ENCODE measurements around the gene ENTPD3.

ENTPD3 gene

GRCh38 chr3:40387001-40387894 lies at the start of gene ENTPD3:
Gene ENTPD3 (plus strand): TSS chr3:40387184. CDS start chr3:40388058, 874 bp downstream.
- DNase-seq: peak; percentile 6 to 32

GRCh38 chr3:40339871-40340270 lies 47.1 kb upstream of the ENTPD3 start:
- DNase-seq: no peak

GRCh38 chr3:40340541-40341170 lies 46.3 kb upstream of the ENTPD3 start:
- DNase-seq: no peak

GRCh38 chr3:40341671-40342070 lies 45.3 kb upstream of the ENTPD3 start:
- no peak for DNase-seq

GRCh38 chr3:40350529-40350928 lies 36.5 kb upstream of the ENTPD3 start:
- no peak for DNase-seq

GRCh38 chr3:40355410-40355809 lies 31.6 kb upstream of the ENTPD3 start:
- no peak for DNase-seq

GRCh38 chr3:40358454-40358853 lies 28.5 kb upstream of the ENTPD3 start:
- DNase-seq: no peak

GRCh38 chr3:40363674-40364073 lies 23.3 kb upstream of the ENTPD3 start:
- DNase-seq: no peak

GRCh38 chr3:40366203-40367162 lies 20.5 kb upstream of the ENTPD3 start:
- no peak for DNase-seq

- no peak for DNase-seq
Observed at GRCh38 chr3:40369716-40370115, 17.3 kb upstream of the ENTPD3 start.

GRCh38 chr3:40377822-40378221 lies 9.2 kb upstream of the ENTPD3 start:
- no peak for DNase-seq

GRCh38 chr3:40379674-40380306 lies 7.2 kb upstream of the ENTPD3 start:
- DNase-seq: no peak

GRCh38 chr3:40381904-40382616 lies 4.9 kb upstream of the ENTPD3 start:
- no peak for DNase-seq

GRCh38 chr3:40382617-40382979 lies 4.4 kb upstream of the ENTPD3 start:
- DNase-seq: no peak

GRCh38 chr3:40386213-40386612 lies 771 bp upstream of the ENTPD3 start:
- no peak for DNase-seq

- no peak for DNase-seq
Observed at GRCh38 chr3:40387895-40388254, 891 bp downstream of the ENTPD3 start.

GRCh38 chr3:40396406-40396805 lies 9.4 kb downstream of the ENTPD3 start:
- no peak for DNase-seq

GRCh38 chr3:40397129-40397528 lies 10.1 kb downstream of the ENTPD3 start:
- no peak for DNase-seq

- DNase-seq: no peak
Observed at GRCh38 chr3:40397912-40398311, 10.9 kb downstream of the ENTPD3 start.

GRCh38 chr3:40398346-40398745 lies 11.4 kb downstream of the ENTPD3 start:
- DNase-seq: no peak

- no peak for DNase-seq
Observed at GRCh38 chr3:40404591-40405198, 17.7 kb downstream of the ENTPD3 start.

- no peak for DNase-seq
Observed at GRCh38 chr3:40407007-40407406, 20.0 kb downstream of the ENTPD3 start.

All from stimulated activated CD4-positive, alpha-beta T cell treated with anti-CD3 and anti-CD28 coated beads, Interleukin-2, amount 100 ng/mL, for 48 hours (primary cell).